GM21367 (cell line): ENCODE results near the gene ADAMTSL1.

Source experiments
- ATAC-seq: cut with Tn5 transposase; IDR thresholded peaks from one replicate; pipeline ENCODE4 v1.9.1; 2021; ENCODE audit not compliant: unreplicated experiment

ADAMTSL1 gene

GRCh38 chr9:18548456-18548855 lies 74.5 kb downstream of the ADAMTSL1 start:
- no peak for ATAC-seq

- no peak for ATAC-seq
Measured at GRCh38 chr9:18549772-18550171, 75.8 kb downstream of the ADAMTSL1 start.

GRCh38 chr9:18550286-18550685 lies 76.3 kb downstream of the ADAMTSL1 start:
- no peak for ATAC-seq

- no peak for ATAC-seq
Measured at GRCh38 chr9:18554244-18554643, 80.3 kb downstream of the ADAMTSL1 start.

GRCh38 chr9:18555105-18555883 lies 81.3 kb downstream of the ADAMTSL1 start:
- ATAC-seq: no peak

- no peak for ATAC-seq
Measured at GRCh38 chr9:18564018-18564880, 90.3 kb downstream of the ADAMTSL1 start.

- ATAC-seq: no peak
Measured at GRCh38 chr9:18566121-18566520, 92.2 kb downstream of the ADAMTSL1 start.

DNA sequence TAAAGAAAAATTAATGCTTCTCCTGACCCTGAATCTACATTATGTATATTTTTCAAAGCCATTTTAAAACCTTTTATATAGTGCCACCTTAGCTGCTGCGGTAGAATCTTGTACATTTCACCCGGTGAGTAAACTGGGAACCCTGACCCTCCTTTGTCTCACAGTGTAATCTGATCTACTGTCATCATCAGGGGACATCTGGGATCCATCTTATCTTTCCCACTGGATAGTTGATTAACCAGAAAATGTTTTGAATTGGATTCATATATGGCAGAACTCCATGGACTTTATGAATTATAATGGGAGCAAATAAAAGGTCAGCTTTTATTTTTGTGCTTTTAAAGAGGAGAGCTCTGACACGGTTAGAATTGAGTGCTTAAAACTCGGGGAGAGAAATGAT lies 95.0 kb downstream of the ADAMTSL1 start:
- no peak for ATAC-seq

DNA sequence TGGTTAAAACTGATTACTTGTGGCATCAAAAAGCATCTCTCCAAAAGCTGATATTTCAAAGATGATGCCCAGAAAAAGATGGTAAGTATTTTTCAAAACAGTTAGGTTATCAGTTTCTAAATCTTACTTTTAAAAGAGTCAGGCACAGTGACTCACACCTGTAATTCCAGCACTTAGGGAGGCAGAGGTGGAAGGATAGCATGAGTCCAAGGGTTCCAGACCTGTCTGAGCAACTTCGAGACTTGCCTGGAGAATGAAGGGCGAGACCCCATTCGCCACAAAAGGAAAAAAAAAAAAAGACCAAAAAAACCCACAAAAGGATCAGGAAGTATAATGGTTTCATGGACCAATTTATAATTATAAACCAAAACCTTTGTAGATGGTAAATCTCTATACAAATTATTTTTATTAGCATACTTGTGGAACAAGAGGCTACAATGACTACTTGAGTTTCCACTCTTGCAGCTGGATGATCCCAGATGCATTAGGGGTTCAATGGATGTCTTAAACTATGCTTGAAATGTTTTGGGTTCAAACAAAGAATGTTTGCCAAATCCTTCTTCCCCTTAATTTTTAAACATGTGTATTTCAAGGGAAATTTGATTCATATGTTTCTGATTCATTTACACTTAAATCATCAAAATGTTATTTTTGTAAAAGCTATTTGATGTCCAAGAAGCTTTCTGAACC lies 96.1 kb downstream of the ADAMTSL1 start:
- no peak for ATAC-seq

- no peak for ATAC-seq
Measured at GRCh38 chr9:18573021-18573556, 99.1 kb downstream of the ADAMTSL1 start.

DNA sequence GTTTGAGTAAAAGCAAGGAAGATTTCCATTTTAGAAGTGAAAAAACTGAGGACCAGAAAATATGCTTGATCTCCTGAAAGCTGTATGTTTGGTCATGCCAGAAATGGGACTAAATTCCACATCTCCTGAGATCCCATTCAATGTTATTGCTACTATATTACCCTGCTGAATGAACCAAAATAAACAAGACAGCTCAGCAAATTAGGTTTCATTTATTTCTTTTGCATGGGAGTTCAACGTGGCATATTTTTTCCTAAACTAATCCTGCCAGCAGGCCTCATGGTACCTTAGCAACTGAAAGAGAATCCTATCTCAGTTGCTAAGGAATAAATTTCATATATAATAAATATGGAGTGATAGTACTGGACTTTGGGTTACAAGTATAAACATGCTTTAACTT lies 101.7 kb downstream of the ADAMTSL1 start:
- no peak for ATAC-seq

DNA sequence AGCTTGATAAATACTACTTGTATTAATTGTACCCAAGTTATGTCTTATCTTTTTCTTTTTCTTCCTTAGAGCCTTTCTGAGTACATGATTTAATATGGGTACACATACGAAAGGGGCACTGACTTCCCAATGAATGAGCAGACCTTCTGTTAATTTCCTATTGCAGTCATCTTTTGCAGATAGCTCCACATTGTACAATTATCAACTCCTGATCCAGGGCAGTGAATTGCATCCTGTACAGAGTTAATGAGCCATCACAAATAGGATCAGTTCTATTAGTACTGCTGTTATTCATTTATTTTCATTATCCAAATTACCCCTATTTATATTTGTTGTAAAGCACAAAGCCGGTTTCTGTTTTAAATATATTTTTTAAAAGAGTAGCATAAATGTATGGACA lies 105.6 kb downstream of the ADAMTSL1 start:
- no peak for ATAC-seq

DNA sequence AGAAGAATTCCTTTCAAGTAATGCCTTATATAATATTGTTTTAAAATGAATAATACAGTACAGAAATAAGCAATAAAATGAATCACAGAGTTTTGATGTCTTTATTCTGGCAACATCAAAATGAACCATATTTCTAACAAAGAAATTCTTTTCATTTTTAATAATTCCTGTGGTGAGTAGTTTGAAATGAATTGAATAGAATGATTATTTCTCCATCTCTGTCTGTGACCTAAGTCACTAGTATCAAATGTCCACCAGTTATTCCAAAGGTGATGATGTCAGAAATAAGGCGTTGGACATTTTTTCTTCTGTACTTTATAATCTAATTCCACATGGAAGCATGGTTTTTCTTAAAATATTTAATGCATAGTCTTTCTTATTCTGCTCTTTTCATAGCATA lies 106.2 kb downstream of the ADAMTSL1 start:
- no peak for ATAC-seq

- ATAC-seq: no peak
Measured at GRCh38 chr9:18585996-18586395, 112.0 kb downstream of the ADAMTSL1 start.

DNA sequence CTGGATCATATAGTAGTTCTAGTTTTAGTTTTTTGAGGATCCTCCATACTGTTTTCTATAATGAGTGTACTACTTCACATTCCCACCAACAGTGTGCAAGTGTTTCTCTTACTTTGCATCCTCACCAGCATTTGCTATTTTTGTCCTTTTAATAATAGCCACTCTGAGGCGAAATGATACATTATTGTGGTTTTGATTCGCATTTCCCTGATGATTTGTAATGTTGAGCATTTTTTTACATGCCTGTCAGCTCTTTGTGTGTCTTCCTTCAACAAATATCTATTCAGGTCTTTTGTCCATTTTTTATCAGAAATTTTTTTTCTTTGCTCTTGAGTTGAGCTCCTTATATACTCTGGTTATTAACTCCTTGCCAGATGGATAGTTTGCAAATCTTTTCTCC lies 114.0 kb downstream of the ADAMTSL1 start:
- ATAC-seq: no peak

DNA sequence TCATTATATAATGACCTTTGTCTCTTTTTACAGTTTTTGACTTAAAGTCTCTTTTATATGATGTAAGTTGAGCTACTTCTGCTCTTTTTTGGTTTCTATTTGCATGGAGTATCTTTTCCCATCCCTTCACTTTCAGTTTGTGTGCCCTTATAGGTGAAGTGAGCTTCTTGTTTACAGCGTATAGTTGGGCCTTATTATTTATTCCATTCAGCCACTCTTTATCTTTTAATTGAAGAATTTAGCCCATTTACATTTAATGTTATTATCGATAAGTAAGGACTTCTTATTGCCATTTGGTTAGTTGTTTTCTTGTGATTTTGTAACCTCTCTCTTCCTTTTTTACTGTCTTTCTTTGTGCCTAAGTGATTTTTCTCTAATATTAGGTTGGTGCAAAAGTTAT lies 117.3 kb downstream of the ADAMTSL1 start:
- no peak for ATAC-seq

DNA sequence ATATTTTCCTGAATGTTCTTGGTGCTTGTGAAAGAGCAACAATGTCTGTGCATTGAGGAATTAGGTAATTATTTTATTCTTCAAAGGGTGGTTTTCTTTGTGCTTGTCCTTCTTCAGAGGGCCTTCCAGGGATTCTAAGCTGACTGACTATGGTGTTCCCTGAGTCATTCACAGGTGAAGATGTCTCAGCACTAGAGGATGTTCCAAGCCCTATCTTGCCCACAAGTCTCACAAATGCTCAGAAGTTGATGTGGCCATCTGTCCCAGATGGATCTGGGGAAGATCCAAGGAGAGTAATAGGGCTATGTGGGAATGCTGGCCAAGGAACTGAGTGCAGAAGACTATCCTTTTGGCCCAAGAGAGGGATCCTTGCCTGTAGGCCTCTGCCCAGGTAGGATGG lies 120.9 kb downstream of the ADAMTSL1 start:
- ATAC-seq: no peak

GRCh38 chr9:18595597-18595996 lies 121.6 kb downstream of the ADAMTSL1 start:
- no peak for ATAC-seq

- no peak for ATAC-seq
Measured at GRCh38 chr9:18596920-18597319, 123.0 kb downstream of the ADAMTSL1 start.

- no peak for ATAC-seq
Measured at GRCh38 chr9:18598969-18599368, 125.0 kb downstream of the ADAMTSL1 start.

DNA sequence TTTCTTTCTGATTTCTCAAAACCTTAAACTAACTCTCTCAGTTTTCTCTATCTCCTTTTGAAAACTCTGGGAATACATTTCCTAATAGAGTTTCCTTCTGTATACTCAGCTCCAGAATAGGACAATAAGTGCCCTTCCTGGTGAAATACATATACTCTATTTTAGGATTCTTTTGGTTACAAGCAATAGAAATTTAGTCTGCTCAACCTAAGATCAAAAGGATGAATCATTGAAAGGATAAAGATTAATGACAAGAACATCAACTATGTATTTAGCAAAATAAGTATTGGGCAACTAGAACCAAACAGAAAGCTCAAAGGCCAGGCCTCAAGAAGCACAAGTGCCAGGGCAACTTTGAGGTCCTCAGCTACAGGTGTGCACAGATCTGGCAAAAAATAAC lies 127.1 kb downstream of the ADAMTSL1 start:
- no peak for ATAC-seq
